Measurements from ENCODE around the gene TPM3.
"Not testable (repeated sequence)": the region's sequence is repeated elsewhere in the genome, so short reads cannot be mapped to it uniquely, and the experiment has no call there.

The TPM3 gene

DNA sequence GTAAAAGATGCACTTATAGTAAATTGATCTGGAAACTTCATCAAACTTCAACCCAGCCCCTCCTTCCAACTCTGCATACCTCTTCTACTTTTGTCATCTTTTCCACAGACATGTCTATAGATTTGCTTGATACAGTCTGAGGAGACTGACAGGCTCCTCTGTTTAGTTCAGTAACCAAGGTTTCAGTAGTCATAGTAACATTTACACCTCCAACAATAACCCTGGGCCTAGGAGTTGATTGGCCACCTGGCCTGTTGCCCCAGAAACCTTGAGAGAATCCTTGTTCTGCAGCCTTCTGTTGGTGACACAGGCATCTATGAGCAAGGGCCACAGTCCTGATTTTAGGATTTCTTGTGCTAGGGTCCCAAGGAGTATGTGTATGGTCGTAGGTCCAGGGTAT is 14.3 kb upstream of the TPM3 start, which contains the start of gene CFAP141:
Gene CFAP141 (minus strand): TSS at position 138 of the 400 bp plus-strand sequence. CDS start 26 bp downstream, at position 112.
- DNase-seq (ENCODE audit: low read depth, low spot score), result no peak

DNA sequence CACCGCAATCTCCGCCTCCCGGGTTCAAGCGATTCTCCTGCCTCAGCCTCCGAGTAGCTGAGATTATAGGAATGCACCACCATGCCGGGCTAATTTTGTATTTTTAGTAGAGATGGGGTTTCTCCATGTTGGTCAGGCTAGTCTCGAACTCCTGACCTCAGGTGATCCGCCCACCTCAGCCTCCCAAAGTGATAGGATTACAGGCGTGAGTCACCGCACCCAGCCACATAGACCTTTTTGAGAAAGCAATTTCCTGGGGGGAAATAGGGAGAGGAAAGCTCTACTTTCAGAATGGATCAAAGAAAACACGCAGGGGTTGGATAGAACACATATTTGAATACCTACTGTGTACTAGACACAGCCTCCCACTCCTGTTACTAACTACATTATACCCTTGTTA is 13.9 kb upstream of the TPM3 start:
- not testable (repeated sequence) for DNase-seq (ENCODE audit: low read depth, low spot score)

DNA sequence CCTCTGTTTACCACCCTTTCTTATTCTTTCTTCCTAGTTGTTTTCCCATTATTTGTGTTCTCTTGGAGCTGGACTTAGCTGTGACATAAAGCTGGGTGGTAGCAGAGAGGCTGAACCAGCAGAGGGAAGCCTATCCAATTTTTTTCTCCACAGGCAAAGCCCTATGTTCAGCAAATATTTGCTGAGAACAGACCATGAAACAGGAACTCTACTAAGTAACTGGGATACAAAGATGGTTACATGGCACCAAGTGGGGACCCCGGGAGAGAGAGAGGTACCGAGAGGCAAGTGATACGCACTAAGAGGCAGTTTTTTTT is 7.6 kb upstream of the TPM3 start:
- no peak for DNase-seq (ENCODE audit: low read depth, low spot score)

DNA sequence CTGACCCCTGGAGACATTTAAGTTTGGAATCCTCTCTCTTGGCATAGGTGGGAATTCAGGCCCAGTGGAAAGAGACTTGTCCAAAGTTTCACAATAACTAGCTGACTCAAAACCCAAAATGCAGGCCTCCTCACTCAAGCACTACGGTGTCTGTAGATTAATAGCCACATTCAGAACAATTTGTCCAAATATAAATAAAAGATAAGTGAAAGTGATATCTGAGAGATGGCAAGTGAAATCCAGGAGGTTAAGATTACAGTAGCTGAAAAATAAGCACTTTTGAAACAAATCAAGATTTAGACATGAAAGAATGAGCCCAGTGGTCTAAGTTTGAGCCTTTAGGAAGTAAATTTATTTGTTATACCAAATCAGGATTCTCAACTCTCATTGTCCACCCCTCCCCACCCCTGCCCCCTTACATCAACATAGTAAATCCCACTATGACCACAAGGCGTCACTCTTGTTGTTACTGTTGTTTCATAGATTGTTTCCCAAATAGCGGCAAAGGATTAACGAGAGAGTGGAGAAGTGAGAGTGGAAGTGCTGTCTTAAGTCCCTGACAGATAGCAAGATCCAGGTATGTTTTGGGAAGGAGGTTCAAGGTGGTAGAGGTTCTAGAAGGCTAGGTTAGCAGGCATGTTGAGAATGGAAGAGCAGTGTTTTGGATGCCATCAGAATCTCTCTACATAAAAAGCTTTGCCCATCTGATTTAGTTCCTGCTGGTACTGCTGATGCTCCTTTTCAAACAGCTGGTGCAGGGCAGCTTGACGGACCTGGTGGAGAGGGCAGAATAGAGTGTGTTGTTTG is 7.1 kb upstream of the TPM3 start:
- no peak for DNase-seq (ENCODE audit: low read depth, low spot score)

DNA sequence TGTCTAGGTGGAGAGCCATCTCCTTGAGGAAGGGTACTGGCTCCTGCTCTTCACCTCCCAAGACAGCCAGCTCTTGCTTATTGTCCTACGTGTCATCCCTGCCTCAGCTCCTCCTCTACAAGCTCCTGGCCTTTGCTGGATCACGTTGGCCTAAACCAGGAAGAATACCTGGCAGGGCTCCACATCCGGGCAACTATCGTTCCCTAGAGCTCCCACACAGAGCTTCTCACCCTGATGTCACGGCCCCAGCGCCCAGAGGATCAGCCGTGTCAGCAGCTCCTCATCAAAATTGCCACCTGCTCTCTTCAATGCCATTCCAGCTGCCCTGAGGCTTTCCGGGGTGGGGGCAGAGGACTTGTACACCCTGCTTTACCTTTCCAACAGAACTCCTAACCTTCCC is 1.9 kb upstream of the TPM3 start:
- no peak for DNase-seq (ENCODE audit: low read depth, low spot score)

DNA sequence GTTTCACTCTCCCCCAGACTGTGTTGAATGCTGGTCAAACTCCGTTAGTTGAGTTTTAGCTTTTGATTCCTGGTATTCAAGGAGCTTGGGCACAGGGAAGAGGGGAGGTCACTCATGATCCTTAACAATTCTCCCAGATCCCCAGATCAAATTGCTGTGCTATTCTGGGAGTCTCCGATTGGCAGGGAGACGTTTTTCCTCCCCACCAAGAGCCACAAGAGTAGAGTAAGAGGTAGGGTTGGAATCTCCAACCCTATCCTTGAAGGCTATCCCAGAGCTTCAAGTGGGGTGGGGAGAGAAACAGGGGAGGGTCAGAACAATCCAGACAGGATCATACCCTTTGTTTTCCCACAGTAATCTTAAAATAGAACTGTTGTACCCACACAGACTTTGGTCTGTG is 576 bp upstream of the TPM3 start:
- DNase-seq (ENCODE audit: low read depth, low spot score), result no peak

DNA sequence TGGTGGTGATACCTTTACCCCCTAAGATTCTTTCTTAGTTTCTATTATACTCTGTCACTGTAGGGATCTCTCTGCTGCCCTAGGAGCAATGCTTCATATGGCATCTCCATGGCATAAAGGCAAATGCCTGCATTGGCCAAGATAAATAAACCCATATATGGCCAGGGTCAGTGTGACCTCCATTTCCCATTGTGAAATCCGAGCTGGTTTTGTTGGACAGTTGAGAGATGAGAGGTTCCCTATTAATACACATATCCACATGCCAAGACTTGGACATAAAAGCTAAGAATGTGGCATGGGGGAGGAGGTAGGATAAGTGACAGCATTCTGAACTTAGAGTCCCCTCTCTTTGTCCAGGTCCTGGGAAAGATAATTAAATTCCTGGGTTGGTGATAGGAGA is 1.4 kb downstream of the TPM3 start:
- DNase-seq (ENCODE audit: low read depth, low spot score), result no peak

DNA sequence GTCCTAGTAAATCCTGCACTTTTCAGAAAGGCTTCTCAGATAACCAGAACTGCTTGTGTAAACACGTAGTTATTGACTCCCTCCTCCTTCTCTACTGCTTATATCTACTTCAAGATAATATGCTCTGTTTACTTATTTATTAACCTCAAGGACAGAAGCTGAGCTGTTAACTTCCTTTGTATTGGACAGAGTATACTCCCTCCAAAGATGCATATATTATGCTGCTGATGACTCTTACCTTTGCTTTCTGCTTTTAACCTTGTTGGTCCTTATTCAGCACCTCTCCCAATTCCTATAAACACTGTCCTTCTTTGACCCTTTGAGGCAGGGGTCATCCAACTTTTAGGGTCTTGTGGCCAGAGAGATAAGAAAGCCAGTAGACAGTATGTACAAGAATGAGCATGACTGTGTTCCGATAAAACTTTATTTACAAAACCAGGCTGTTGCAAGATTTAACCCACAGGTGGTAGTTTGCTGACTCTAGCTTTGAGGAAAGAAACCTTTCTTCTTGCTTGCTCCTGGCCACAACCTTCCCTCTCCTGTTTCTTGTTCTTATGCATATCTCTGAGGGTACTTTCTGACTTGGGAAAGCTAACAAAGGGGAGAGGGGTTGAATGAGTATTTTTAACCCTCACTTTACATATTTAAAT is 4.9 kb downstream of the TPM3 start:
- DNase-seq (ENCODE audit: low read depth, low spot score), result no peak

DNA sequence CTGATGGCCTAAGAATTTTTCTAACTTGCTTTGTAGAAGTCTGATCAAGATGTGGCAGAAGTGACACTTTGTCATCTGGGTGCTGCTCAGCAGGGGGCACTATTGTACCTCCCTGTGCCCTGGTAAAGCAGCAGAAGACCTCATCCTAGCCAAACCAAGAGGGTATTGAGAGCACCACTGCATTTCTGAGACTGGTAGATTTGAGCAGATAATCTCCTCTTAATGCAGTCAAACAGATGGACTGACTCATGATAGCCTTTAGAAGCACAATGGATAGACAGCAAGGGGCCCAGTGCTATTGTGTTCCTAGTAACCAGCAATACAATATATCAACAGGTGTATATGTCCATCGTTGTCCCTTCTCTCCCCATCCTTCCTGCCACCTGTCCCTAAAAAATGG is 5.7 kb downstream of the TPM3 start:
- no peak for DNase-seq (ENCODE audit: low read depth, low spot score)

DNA sequence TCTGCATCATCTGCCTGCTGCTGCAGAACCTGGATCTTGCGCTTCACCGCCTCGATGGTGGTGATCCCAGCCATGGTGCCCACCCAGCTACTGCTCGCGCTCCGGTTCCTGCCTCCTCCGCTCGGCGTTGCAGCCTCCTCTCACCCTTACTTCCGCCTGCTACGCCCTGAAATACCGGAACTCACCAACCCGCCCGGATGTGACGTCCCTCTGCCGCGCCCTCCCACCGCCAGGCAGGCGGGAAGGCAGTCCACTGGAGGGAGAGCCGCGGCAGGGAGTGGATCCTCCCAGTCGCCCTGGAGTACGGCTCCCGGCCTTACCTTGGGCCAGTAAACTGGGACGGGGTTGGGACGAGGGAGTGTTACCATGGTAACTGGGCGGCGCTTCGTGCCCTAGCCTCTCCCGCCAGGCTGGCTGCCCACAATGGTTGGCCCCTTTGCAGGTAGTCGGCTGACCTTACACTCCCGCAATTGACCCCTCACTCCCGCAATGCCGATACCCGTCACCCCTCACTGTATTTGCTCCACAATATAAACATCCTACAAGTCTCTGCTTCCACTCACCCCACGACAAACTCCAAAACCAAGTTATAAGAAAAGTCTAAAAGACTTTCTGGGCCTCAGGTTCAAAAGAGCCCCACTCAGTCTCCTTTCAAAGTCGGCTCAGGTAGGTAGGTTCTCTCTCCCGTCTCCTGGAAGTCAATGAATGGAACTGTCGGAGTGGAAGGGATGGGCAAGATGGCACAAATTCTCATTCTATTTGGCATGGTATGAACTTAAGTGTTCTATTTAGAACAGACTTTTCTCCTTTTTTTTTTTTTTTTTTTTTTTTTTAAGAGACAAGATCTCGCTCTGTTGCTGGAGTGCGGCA is 8.6 kb downstream of the TPM3 start:
- DNase-seq (ENCODE audit: low read depth, low spot score), result peak; percentile 83

DNA sequence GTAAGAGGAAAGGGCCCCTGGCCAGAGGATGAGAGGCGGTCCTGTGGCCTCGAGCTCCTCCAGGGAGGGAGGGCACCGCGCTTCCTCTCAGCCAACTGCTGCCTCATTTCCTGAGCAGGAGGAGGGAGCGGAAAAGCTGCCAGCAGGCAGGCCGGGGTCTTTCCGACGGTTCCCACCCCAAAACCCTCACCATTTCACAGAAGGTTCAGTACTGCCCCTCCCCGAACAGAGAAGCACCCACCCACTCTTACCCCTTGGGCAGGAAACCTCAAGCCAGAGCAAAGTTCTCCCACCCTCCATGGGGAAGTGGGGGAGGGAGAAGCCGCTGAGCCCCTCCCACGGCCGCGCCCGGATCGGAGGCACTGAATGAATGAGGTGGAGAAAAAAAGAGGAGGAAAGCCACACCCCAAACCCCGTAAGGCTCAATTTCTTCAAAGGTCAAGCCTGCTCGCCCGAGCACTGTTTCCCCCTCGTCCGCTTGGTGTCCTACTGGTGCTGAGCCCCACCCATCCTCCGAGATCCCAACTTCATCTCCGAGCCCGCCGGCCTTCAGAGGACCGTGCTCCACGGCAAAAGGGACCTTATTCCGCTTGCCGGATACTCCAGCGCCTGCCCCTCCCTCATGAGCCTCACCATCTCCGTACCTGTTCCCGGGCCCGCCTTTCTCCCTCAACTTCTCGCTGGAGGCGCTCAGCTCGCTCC is 9.4 kb downstream of the TPM3 start:
- no peak for DNase-seq (ENCODE audit: low read depth, low spot score)

DNA sequence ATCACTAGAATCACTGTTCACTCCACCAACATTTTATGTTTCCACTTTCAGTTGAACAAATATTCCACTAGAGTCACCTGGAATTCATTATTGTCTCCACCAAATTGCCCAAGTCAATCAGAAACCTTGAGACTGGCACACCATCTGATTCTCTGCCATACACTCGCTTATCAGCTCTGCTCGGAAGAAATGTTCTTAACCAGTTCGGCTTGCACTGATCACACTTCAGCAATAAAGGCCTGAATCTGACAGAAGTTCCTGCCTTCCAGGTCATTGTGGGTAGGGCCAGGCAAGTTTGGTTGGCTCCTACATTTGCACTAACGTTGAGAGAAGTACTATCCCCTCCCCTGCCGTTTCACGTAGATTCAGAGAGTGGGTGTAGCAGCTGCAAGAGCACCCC is 10.0 kb downstream of the TPM3 start:
- no peak for DNase-seq (ENCODE audit: low read depth, low spot score)

DNA sequence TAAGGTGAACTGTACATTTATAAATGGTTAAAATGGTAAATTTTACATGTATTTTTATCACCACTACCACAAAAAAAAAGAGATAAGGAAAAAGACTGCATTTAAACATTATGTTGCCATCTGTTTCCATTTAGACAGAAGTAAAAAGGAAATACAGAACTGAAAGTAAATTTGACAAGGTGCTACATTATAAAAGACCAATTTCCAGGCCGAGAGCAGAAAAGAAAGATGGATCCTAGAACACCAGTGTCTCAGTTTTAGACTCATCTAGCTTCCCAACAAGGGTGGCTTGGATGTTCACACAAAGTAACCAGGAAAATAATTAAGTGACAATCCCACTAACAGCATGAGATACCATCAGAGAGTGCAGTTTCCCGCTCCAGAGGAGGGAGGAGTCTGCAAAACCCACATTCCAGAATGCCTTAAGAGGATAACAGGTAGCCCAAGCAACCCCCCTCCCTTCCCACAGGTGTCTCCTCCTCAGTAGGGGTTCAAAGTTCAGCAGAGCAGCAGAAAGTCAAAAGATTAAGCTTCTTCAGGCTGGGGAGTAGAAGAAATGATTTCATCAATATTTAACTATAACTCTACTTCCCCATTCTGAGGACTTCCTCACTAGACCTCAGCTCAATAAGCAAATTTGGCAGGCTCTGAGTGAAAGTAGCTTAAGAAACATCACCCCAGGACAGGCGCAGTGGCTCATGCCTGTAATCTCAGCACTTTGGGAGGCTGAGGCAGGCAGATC is 11.8 kb downstream of the TPM3 start:
- no peak for DNase-seq (ENCODE audit: low read depth, low spot score)

DNA sequence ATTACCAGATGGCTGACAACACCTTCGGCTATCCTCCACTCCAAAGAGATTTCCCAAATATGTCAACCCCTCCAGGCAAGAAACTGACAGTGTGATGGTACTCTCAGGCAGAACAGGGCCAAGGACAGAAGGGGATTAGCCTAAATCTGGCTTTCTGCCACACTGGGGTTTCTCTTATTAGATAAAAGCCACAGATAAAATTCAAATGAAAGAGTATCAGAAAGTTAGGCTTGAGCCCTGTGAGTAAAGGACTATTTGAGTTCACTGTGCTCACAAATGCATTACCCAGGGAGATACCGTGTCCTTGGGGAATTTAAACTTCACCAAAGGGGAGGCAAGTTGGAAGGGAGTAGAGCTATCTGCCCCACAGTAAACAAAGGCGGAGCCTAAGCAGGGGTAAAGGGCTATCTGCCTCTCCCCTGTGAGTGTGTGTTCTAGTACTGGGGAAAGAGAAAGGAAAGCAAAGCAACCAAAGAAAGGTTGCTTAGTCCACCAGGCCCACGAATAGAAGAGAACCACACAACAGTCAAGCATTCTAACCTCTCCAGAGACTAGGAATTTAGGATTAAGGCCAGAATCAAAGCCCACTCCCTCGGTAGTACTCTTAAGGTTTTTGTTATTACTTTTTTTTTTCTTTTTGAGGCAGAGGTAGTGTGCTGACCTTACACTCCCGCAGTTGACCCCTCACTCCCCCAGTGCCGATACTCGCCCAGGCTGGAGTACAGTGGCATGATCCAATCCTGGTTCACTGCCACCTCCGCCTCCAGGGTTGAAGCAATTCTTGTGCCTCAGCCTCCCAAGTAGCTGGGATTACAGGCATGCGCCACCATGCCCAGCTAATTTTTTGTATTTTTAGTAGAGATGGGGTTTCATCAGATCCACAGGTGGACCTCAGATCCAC is 12.7 kb downstream of the TPM3 start:
- no peak for DNase-seq (ENCODE audit: low read depth, low spot score)

DNA sequence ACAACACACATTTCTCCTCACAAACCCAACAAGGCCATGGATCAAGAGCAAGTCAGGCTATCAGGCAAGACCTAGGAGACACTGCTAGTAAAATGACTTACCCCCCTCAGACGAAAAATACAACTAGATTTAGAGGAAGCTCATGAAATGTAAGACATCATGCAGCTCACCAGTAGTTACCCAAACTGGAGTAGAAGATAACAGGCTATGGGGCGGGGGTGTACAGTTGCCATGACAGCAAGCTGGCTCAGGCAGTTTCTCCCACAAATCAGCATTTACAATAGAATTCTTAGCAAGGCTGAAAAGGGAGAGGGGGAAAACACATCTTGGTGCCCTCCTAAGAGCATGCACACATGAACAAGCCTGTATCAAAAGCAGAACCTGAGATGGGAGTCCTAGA is 13.9 kb downstream of the TPM3 start:
- no peak for DNase-seq (ENCODE audit: low read depth, low spot score)

DNA sequence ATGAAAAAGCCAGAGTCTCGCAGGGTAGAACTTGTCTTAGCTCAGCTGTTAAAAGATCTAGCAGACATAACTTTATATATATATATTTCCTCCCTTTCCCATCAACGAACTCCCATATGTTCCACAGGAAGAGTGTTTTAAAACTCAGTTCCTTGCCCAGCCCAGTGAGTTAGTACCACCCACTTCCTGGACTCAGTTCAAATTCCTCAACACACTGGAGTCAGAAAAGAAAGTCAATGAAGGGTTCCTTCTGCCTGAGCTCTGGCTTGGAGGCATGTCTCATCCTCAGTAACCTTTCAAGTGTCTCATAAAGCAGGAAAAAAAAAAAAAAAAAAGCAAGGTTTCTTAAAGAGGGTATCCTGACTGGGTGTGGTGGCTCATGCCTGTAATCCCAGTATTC is 15.6 kb downstream of the TPM3 start:
- no peak for DNase-seq (ENCODE audit: low read depth, low spot score)

DNA sequence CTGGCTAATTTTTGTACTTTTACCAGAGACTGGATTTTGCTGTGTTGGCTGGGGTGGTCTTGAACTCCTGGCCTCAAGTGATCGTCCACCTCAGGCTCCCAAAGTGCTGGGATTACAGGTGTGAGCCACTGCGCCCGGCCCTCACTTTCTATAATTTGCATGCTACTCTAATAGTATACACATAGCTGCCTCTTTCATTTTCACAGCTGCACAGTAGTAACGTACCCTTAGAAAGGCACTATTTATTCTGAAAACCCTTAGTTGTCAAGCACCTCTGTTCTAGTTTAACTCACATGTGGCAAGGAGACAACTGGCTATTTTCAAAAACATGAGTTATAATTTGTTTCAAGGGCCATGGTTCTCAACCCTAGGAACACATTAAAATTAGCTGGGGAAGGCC is 17.2 kb downstream of the TPM3 start:
- no peak for DNase-seq (ENCODE audit: low read depth, low spot score)

DNA sequence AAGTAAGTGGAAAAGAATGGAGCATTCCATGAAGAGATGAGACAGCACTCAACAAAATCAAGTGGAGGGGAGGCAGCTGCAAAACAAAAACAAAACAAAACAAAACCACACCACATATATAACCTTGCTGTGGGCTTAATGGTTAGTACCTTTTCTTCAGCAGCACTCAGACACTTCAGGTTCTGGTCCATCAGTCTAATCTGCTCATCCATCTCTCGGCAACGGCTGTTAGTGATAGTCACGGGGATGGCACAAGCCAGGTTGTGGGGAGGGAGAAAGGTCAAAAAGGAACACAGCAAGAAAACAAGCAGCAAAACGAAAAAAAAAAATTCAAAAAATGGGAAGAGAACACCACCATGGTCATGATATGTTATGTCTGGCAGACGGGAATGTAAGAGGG is 20.0 kb downstream of the TPM3 start:
- DNase-seq (ENCODE audit: low read depth, low spot score), result no peak

DNA sequence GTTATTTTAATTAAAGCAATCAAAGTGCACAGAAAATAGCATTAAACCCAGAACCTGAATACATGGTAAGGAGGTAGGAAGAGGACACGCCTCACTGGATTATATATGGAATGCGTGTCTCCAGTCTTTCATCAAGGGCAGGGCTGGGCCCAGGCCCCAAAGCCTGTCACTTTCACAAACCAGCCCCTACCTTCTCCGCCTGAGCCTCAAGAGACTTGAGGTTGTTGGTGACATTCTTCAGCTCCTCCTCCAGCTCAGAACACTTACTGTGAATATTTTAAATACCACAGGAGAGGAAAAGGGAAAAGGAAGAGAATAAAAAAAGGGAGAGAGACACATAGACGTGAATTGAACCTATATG is 20.7 kb downstream of the TPM3 start:
- no peak for DNase-seq (ENCODE audit: low read depth, low spot score)

DNA sequence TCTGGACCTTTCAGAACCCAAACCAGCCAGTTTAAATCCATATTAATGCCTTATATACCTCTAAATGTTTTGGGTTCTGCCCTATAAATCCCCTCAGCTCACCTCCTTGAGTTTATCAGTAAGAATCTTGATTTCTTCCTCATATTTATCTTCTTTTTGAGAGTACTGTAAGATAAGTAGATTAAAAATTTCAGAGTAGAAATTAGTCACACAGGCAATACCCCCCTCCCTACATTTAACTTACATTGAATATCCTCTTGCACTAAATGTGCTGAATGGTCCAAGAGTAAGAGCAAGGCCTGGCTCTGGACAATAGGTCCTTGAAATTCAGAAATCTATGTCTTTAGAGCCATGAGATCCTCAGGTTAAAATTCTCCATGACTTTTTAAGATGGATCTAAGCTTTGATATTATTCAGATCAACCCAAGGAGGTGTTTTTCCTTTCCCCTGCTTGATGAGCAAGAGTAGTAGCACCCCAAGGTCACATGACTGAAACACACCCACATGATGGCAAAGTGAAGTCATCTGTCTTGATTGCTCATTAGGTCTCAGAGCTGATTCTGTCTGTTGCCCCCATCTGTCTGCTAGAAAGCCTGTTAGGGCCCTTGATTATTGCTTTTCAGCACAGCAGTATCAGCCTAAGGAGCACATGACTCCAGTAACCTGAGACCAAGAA is 21.2 kb downstream of the TPM3 start:
- no peak for DNase-seq (ENCODE audit: low read depth, low spot score)
